HepG2 (cell line): ENCODE measurements around the gene RUNX2. TPM values are rescaled to one million over a fixed set of nuclear protein-coding genes. Genes with fewer than 3 reads are reported as not detected.
A peak's percentile ranks its signal among the peaks of the same experiment; 100 is the strongest.

Experiments
- ATAC-seq: fragments of 200-7000 bp; cut with Tn5 transposase; 3 replicates; pipeline ENCODE4 v1.9.1; 2020; ENCODE audit warnings: mild to moderate bottlenecking, moderate library complexity
- BruUV-seq: library from RNA; stranded (reverse); fragments of 400-500 nt; replicated peaks from 2 replicates; lab custom pipeline; 2021; lab: Mats Ljungman, UMichigan
- CTCF ChIA-PET: fragments of 300-600 bp; formaldehyde crosslinking; extraction: SDS; loops from one replicate; lab custom pipeline; 2021; ENCODE audit warnings: low total read pairs, inconsistent platforms, low intra/inter-chr PET ratio; lab: Yijun Ruan, JAX
- POLR2A ChIA-PET: fragments of 350-600 bp; sonication (Branson Sonifier 250); formaldehyde crosslinking; loops from one replicate; lab custom pipeline; 2020; ENCODE audit warnings: antibody characterized with exemption, inconsistent platforms; lab: Yijun Ruan, JAX
- DNase-seq: peaks from one replicate; pipeline ENCODE4 v3.0.0-alpha.2; 2015; ENCODE audit warnings: low spot score
- FAIRE-seq: peaks from 3 replicates; lab custom pipeline; 2011; peaks lifted over from hg19 to GRCh38; lab: Jason Lieb, UNC
- H2AFZ ChIP-seq: one replicate; pipeline ENCODE4 v1.6.1; 2011; ENCODE audit warnings: low read length, inconsistent platforms
- H3K27ac ChIP-seq: fragments of 300-600 bp; 3 replicates; pipeline ENCODE4 v1.8.0; 2011; ENCODE audit warnings: mixed run types, mild to moderate bottlenecking, mixed read lengths, low read length, inconsistent platforms; ENCODE audit not compliant: insufficient read depth; ENCODE audit errors: extremely low read length
- H3K27me3 ChIP-seq, 2 experiments: fragments of 200-600 bp in 1 of 2; 2 replicates in 1 of 2; 3 replicates in 1 of 2; pipeline versions ENCODE4 v1.6.0 to v1.8.0; 2011; ENCODE audit warnings: low read length in 2 of 2, mild to moderate bottlenecking in 2 of 2, moderate library complexity in 2 of 2, inconsistent platforms in 1 of 2; ENCODE audit not compliant: insufficient read depth in 2 of 2, control insufficient read depth in 1 of 2
- H3K36me3 ChIP-seq, 2 experiments: fragments of 200-600 bp in 1 of 2; replicated peaks in 1 of 2; 2 replicates in 1 of 2; 3 replicates in 1 of 2; pipeline versions ENCODE4 v1.5.1 to v1.8.0; 2011; ENCODE audit warnings: low read length in 2 of 2, inconsistent platforms in 1 of 2; ENCODE audit not compliant: insufficient read depth in 2 of 2, control insufficient read depth in 1 of 2
- H3K4me1 ChIP-seq: 2 replicates; pipeline ENCODE4 v1.5.1; 2012; ENCODE audit warnings: low read length, inconsistent platforms; ENCODE audit not compliant: insufficient read depth
- H3K4me2 ChIP-seq: 2 replicates; pipeline ENCODE4 v1.6.0; 2011; ENCODE audit warnings: low read depth, low read length, inconsistent platforms
- H3K4me3 ChIP-seq, 3 experiments: fragments of 200-600 bp in 1 of 3; sonication (generic), shearing (Covaris generic) in 1 of 3; replicated peaks in 1 of 3; 2 replicates each; pipeline ENCODE4 v1.5.1; 2011 to 2016; ENCODE audit warnings: low read length in 3 of 3, inconsistent platforms in 2 of 3, low read depth in 2 of 3, mild to moderate bottlenecking in 2 of 3, control low read depth in 1 of 3, mixed read lengths in 1 of 3; ENCODE audit not compliant: insufficient read depth in 1 of 3
- H3K79me2 ChIP-seq: one replicate; pipeline ENCODE4 v1.6.1; 2011; ENCODE audit warnings: low read length, inconsistent platforms; ENCODE audit not compliant: insufficient read depth
- H3K9ac ChIP-seq: 2 replicates; pipeline ENCODE4 v1.6.0; 2011; ENCODE audit warnings: mild to moderate bottlenecking, low read depth, low read length, inconsistent platforms; ENCODE audit not compliant: insufficient read depth
- H3K9me3 ChIP-seq: 2 replicates; pipeline ENCODE4 v1.5.1; 2012; ENCODE audit warnings: mild to moderate bottlenecking, low read length
- H4K20me1 ChIP-seq: 2 replicates; pipeline ENCODE4 v1.6.0; 2011; ENCODE audit warnings: inconsistent platforms, mild to moderate bottlenecking, low read length, moderate library complexity; ENCODE audit not compliant: insufficient read depth
- CEBPB ChIP-seq: IDR thresholded peaks from 2 replicates; pipeline ENCODE4 v1.6.1; 2011; ENCODE audit warnings: low read depth, low read length, improper control_type of control experiment, borderline replicate concordance
- CEBPG ChIP-seq: IDR thresholded peaks from 2 replicates; pipeline ENCODE4 v1.6.1; 2016
- ETV6 ChIP-seq: sonication (generic); formaldehyde crosslinking; conservative IDR thresholded peaks from 2 replicates; pipeline ENCODE4 v1.4.0; 2020; ENCODE audit warnings: missing genetic modification reagents
- HNF4A ChIP-seq: sonication (generic); formaldehyde crosslinking; IDR thresholded peaks from 2 replicates; pipeline ENCODE4 v1.4.0; 2020; ENCODE audit warnings: missing genetic modification reagents
- HNF4G ChIP-seq, 2 experiments: sonication (generic) in 1 of 2; formaldehyde crosslinking in 1 of 2; IDR thresholded peaks; 2 replicates each; pipeline versions ENCODE4 v1.4.0 to v1.6.1; 2011 to 2020; ENCODE audit warnings: borderline replicate concordance in 2 of 2, low read depth in 2 of 2, mild to moderate bottlenecking in 2 of 2, low read length in 1 of 2, missing genetic modification reagents in 1 of 2, moderate library complexity in 1 of 2
- NR2C2 ChIP-seq: sonication (generic); formaldehyde crosslinking; IDR thresholded peaks from 2 replicates; pipeline ENCODE4 v1.4.0; 2020; ENCODE audit warnings: missing genetic modification reagents, mild to moderate bottlenecking, moderate library complexity, borderline replicate concordance
- SP1 ChIP-seq, 2 experiments: fragments of 450-650 bp in 1 of 2; sonication (generic) in 1 of 2; formaldehyde crosslinking in 1 of 2; IDR thresholded peaks; 2 replicates each; pipeline versions ENCODE4 v1.4.0 to v1.6.1; 2016 to 2020; ENCODE audit warnings: missing genetic modification reagents in 1 of 2
- ZFAT ChIP-seq: sonication (generic); formaldehyde crosslinking; conservative IDR thresholded peaks from 2 replicates; pipeline ENCODE4 v1.8.1; 2023; ENCODE audit warnings: missing genetic modification reagents, inconsistent platforms
- WGBS: methylation state at CpG from one replicate; pipeline ENCODE4 v1.1.6; 2017; ENCODE audit warnings: low lambda C conversion rate; 5-methylcytosine and 5-hydroxymethylcytosine counted together
- in situ Hi-C: cut with HindIII; loops from 2 replicates; pipeline ENCODE4 v1.10.0; 2017; ENCODE audit warnings: low pct_unique_long_range_greater_than_20kb; ENCODE audit not compliant: extremely low pct_ligation_motif_present
- intact Hi-C: fragments of 100-400 bp; cut with micrococcal nuclease; formaldehyde crosslinking; loops from one replicate; pipeline ENCODE4 v1.10.0; 2022; ENCODE audit not compliant: unreplicated experiment
- polyA plus RNA-seq, 8 experiments: library from polyadenylated mRNA; depleted of rRNA in 3 of 8; stranded (reverse) in 7 of 8; unstranded in 1 of 8; fragments of >200 nt; fragmentation: Illumina TruSeq in 4 of 8; extraction: Trizol in 4 of 8; gene quantifications; 2 replicates each; pipeline versions ENCODE4 v1.2.1 to v1.2.3, GENCODE V29; 2011 to 2016; ENCODE audit warnings: low read depth in 4 of 8, missing spikeins in 1 of 8, mixed read lengths in 1 of 8; ENCODE audit not compliant: insufficient read depth in 1 of 8
- total RNA-seq, 5 experiments: library from RNA; depleted of rRNA; stranded (reverse); fragments of >200 nt; fragmentation: Illumina TruSeq; extraction: Trizol; gene quantifications; 2 replicates each; pipeline ENCODE4 v1.2.3, GENCODE V29; 2016; ENCODE audit warnings: low read depth in 1 of 5
- TF ChIP-seq, protein P1 (sequence below), 2 experiments: fragments of 450-650 bp in 1 of 2; sonication (generic) in 1 of 2; formaldehyde crosslinking; IDR thresholded peaks; 2 replicates each; pipeline versions ENCODE4 v1.5.0 to v1.8.0; 2020 to 2022; ENCODE audit warnings: mild to moderate bottlenecking in 1 of 2, missing genetic modification reagents in 1 of 2
- TF ChIP-seq, protein P2 (sequence below): sonication (generic); formaldehyde crosslinking; conservative IDR thresholded peaks from 2 replicates; pipeline ENCODE4 v1.8.0; 2022; ENCODE audit warnings: missing genetic modification reagents

Gene RUNX2
- total and polyA plus RNA-seq, 2 of the 13 experiments (the other 11 are each of a cell fraction or from before 2014, with no cell fraction given), result not detected

- Histone ChIP-seq H3K9ac (no peak overlapping the region), H3K27ac (no peak overlapping the region), H3K4me1 (peaks cover 11% of the 10 kb centered on the region), H3K36me3 (no peaks in the 10 kb centered on the region), H3K27me3 (no peaks in the 10 kb centered on the region), H4K20me1 (no peaks in the 10 kb centered on the region), H3K9me3 (no peaks in the 10 kb centered on the region), H3K4me2 (no peak overlapping the region), H3K4me3 (no peak overlapping the region), H3K79me2 (no peaks in the 10 kb centered on the region), H2AFZ (no peak overlapping the region)
- intact Hi-C loops (no loop called here), in situ Hi-C loops (no loop called here)
- WGBS, result 100% methylated on average over 1 of the region's 1 CpG
- BruUV-seq, result no TSS peak
- FAIRE-seq (no peak), DNase-seq (no peak), ATAC-seq (no peak)
- CTCF ChIA-PET, result no interaction called here
- TF ChIP-seq SP1 (IDR thresholded peaks at IDR 0.05), result no peak
- no peak for TF ChIP-seq SP1 (CRISPR knock-in tag; IDR thresholded peaks at IDR 0.05)
- TF ChIP-seq ETV6 (CRISPR knock-in tag), result no peak
- POLR2A ChIA-PET, result no interaction called here
Measured at GRCh38 chr6:45300736-45301135, 27.4 kb upstream of the RUNX2 start.

DNA sequence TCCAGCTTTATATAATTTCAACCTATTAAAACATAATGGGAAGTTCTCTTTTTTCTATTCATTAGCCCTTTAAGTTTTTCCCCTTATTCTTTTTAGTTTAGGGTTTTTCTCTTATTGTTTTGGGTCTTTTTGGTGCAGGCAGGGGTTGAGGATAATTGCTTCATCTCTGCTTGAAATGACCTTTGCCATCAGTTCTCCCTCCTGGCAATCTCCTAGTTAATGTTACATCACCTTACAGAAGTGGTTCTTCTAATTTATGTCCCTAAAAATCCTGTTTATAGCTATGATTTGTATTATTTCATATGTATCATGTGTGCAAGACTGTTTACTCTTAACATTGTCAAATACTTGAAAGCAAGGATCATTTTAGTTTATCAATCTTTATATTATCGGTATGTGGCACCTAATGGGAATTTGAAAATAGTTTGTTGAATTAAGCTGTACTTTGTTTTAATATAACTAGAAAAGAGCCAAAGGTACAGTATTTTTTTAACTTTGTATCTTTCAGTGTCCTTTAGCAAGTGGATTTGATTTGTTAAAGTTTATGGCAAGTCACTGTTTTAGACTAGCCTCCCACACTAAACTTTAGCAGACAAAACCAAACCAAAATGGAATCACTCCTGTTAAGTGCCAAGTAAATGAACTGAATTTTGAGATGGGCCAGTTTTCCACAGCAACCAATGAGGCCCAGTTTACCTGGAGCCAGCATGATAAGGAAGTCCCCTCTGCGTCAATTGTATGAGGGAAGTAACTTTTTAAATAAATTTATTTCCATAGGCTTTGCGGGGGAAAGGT is 26.6 kb upstream of the RUNX2 start:
- ChIA-PET CTCF (no interaction called here), POLR2A (no interaction called here)
- no peaks in the 10 kb centered on the region for H3K27me3 ChIP-seq
- WGBS, result 61% methylated on average over 3 of the region's 3 CpGs
- no peak for FAIRE-seq
- H3K79me2 ChIP-seq, result no peaks in the 10 kb centered on the region
- TF ChIP-seq, protein P1, sequence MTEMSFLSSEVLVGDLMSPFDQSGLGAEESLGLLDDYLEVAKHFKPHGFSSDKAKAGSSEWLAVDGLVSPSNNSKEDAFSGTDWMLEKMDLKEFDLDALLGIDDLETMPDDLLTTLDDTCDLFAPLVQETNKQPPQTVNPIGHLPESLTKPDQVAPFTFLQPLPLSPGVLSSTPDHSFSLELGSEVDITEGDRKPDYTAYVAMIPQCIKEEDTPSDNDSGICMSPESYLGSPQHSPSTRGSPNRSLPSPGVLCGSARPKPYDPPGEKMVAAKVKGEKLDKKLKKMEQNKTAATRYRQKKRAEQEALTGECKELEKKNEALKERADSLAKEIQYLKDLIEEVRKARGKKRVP (CRISPR knock-in tag; IDR thresholded peaks at IDR 0.05), result peak in 1 of 2 experiments; percentile 85; a peak in 2 of 4 replicates
- TF ChIP-seq HNF4G (IDR thresholded peaks at IDR 0.05; ENCODE audit: borderline replicate concordance, low read depth, low read length), result peak; percentile 20; the same call in 1 of the 2 replicates
- TF ChIP-seq HNF4G (CRISPR knock-in tag; IDR thresholded peaks at IDR 0.05; ENCODE audit: borderline replicate concordance, low read depth), result no peak
- TF ChIP-seq NR2C2 (CRISPR knock-in tag), result peak; percentile 51; the same call in 1 of the 2 replicates
- no peak for TF ChIP-seq ZFAT (CRISPR knock-in tag)
- TF ChIP-seq CEBPG (CRISPR knock-in tag), result peak; percentile 77
- TF ChIP-seq, protein P2, sequence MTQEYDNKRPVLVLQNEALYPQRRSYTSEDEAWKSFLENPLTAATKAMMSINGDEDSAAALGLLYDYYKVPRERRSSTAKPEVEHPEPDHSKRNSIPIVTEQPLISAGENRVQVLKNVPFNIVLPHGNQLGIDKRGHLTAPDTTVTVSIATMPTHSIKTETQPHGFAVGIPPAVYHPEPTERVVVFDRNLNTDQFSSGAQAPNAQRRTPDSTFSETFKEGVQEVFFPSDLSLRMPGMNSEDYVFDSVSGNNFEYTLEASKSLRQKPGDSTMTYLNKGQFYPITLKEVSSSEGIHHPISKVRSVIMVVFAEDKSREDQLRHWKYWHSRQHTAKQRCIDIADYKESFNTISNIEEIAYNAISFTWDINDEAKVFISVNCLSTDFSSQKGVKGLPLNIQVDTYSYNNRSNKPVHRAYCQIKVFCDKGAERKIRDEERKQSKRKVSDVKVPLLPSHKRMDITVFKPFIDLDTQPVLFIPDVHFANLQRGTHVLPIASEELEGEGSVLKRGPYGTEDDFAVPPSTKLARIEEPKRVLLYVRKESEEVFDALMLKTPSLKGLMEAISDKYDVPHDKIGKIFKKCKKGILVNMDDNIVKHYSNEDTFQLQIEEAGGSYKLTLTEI (CRISPR knock-in tag), result no peak
- peak; percentile 40; the same call in 1 of the 2 replicates for TF ChIP-seq HNF4A
- TF ChIP-seq CEBPB, result 0 out of 2 replicates have a peak, but pooled peaks have one; percentile 41
- in situ Hi-C loops, result no loop called here
- no peak overlapping the region for H3K4me3 ChIP-seq
- H3K9me3 ChIP-seq, result no peaks in the 10 kb centered on the region
- no peak for DNase-seq
- intact Hi-C loops, result no loop called here
- peaks cover 11% of the 10 kb centered on the region for H3K4me1 ChIP-seq
- no peak overlapping the region for H3K4me2 ChIP-seq
- no peaks in the 10 kb centered on the region for H4K20me1 ChIP-seq
- H3K9ac ChIP-seq, result no peak overlapping the region
- no peak for ATAC-seq
- no peaks in the 10 kb centered on the region for H3K36me3 ChIP-seq
- no TSS peak for BruUV-seq
- no peak overlapping the region for H3K27ac ChIP-seq
- H2AFZ ChIP-seq, result no peak overlapping the region
